ENCODE data around the gene CHRNA5.
"Not testable (repeated sequence)": the region's sequence is repeated elsewhere in the genome, so short reads cannot be mapped to it uniquely, and the experiment has no call there.

The CHRNA5 gene

GRCh38 chr15:78541744-78542034 lies 23.6 kb upstream of the CHRNA5 start:
- no peak for DNase-seq
- TF ChIP-seq CTCF (IDR thresholded peaks at IDR 0.05; ENCODE audit: low read depth, low read length): no peak
- Histone ChIP-seq H3K4me3 (ENCODE audit: low read depth, low read length) (no peak overlapping the region), H3K27me3 (ENCODE audit: insufficient read depth, low read depth, severe bottlenecking) (no peaks in the 10 kb centered on the region), H3K36me3 (peaks cover 44% of the 10 kb centered on the region), H3K27ac (no peak overlapping the region), H3K9me3 (ENCODE audit: severe bottlenecking) (no peaks in the 10 kb centered on the region)

DNA sequence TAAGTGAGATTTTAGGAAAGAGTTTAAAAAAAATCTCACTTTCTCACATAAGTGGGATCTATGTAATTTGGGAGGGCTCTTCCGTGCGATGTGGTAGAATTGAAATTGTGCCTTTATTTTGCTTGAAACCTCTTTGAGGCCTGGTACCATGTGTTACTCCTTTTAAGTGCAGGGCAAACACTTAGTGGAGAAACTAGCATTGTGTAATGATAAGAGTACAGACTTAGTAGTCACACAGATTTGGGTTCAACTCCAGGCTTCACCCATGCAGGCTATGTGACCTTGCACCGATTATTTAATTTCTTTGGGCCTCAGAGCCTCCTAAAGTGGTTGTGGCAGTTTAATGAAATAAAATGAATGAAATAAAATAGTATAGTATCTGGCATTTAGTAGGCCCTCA lies 22.7 kb upstream of the CHRNA5 start:
- peaks cover 54% of the 10 kb centered on the region for H3K36me3 ChIP-seq
- H3K27ac ChIP-seq: no peak overlapping the region
- no peaks in the 10 kb centered on the region for H3K27me3 ChIP-seq (ENCODE audit: insufficient read depth, low read depth, severe bottlenecking)
- no peak overlapping the region for H3K4me3 ChIP-seq (ENCODE audit: low read depth, low read length)
- TF ChIP-seq CTCF (IDR thresholded peaks at IDR 0.05; ENCODE audit: low read depth, low read length): no peak
- no peaks in the 10 kb centered on the region for H3K9me3 ChIP-seq (ENCODE audit: severe bottlenecking)
- DNase-seq: no peak

GRCh38 chr15:78550194-78550593 lies 15.1 kb upstream of the CHRNA5 start:
- Histone ChIP-seq H3K9me3 (ENCODE audit: severe bottlenecking) (no peaks in the 10 kb centered on the region), H3K36me3 (peaks cover 54% of the 10 kb centered on the region), H3K27me3 (ENCODE audit: insufficient read depth, low read depth, severe bottlenecking) (no peaks in the 10 kb centered on the region), H3K27ac (no peak overlapping the region), H3K4me3 (ENCODE audit: low read depth, low read length) (no peak overlapping the region)
- DNase-seq: no peak
- TF ChIP-seq CTCF (IDR thresholded peaks at IDR 0.05; ENCODE audit: low read depth, low read length): no peak

DNA sequence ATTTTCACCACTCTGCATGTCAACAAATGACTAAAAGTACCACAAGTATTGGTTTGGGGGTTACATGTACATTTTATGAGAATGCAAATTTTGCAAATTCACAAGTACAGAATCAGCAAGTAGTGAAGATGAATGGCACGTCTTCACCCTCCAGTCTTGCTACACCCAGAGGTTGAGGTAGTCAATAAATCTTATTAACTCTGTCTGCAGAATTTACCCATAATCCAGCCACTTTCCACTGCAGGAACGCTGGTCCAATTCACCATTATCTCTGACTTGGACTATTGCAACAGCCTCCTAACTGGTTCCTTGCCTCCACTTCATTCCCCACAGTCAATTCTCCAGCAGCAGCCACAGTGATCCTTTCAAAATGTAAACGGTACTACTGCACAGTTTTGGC lies 14.5 kb upstream of the CHRNA5 start:
- TF ChIP-seq CTCF (IDR thresholded peaks at IDR 0.05; ENCODE audit: low read depth, low read length): no peak
- Histone ChIP-seq H3K36me3 (peaks cover 48% of the 10 kb centered on the region), H3K9me3 (ENCODE audit: severe bottlenecking) (no peaks in the 10 kb centered on the region), H3K27ac (no peak overlapping the region), H3K4me3 (ENCODE audit: low read depth, low read length) (no peak overlapping the region), H3K27me3 (ENCODE audit: insufficient read depth, low read depth, severe bottlenecking) (no peaks in the 10 kb centered on the region)
- DNase-seq: no peak

GRCh38 chr15:78551902-78552301 lies 13.4 kb upstream of the CHRNA5 start:
- Histone ChIP-seq H3K4me3 (ENCODE audit: low read depth, low read length) (no peak overlapping the region), H3K27ac (no peak overlapping the region), H3K36me3 (peaks cover 37% of the 10 kb centered on the region), H3K9me3 (ENCODE audit: severe bottlenecking) (no peaks in the 10 kb centered on the region), H3K27me3 (ENCODE audit: insufficient read depth, low read depth, severe bottlenecking) (no peaks in the 10 kb centered on the region)
- TF ChIP-seq CTCF (IDR thresholded peaks at IDR 0.05; ENCODE audit: low read depth, low read length): no peak
- DNase-seq: no peak

- TF ChIP-seq CTCF (IDR thresholded peaks at IDR 0.05; ENCODE audit: low read depth, low read length): no peak
- Histone ChIP-seq H3K4me3 (ENCODE audit: low read depth, low read length) (no peak overlapping the region), H3K27me3 (ENCODE audit: insufficient read depth, low read depth, severe bottlenecking) (no peaks in the 10 kb centered on the region), H3K9me3 (ENCODE audit: severe bottlenecking) (peaks cover 1% of the 10 kb centered on the region), H3K27ac (no peak overlapping the region), H3K36me3 (peaks cover 30% of the 10 kb centered on the region)
- no peak for DNase-seq
Observed at GRCh38 chr15:78552597-78552996, 12.7 kb upstream of the CHRNA5 start.

- H3K9me3 ChIP-seq (ENCODE audit: severe bottlenecking); H3K4me3 ChIP-seq (ENCODE audit: low read depth, low read length); H3K27me3 ChIP-seq (ENCODE audit: insufficient read depth, low read depth, severe bottlenecking); H3K36me3 ChIP-seq; DNase-seq; H3K27ac ChIP-seq: not testable (repeated sequence)
Observed at GRCh38 chr15:78560201-78560600, 5.1 kb upstream of the CHRNA5 start.

Measured in WERI-Rb-1 (cell line).